ENCODE measurements around the gene SOX15. TPM values are rescaled to one million over a fixed set of nuclear protein-coding genes. Genes with fewer than 3 reads are reported as not detected.
A peak's percentile ranks its signal among the peaks of the same experiment; 100 is the strongest.

Gene SOX15
- total RNA-seq, 1 donor: 1.4 TPM

GRCh38 chr17:7582396-7583252 is 7.3 kb downstream of the SOX15 start:
- no peak for TF ChIP-seq CTCF (IDR thresholded peaks at IDR 0.05; ENCODE audit: insufficient read depth, low read length)

GRCh38 chr17:7580604-7581575 is 9.0 kb downstream of the SOX15 start:
- no peak for TF ChIP-seq CTCF (IDR thresholded peaks at IDR 0.05; ENCODE audit: insufficient read depth, low read length)
- no peak for DNase-seq (ENCODE audit: low read depth)
- H3K4me3 ChIP-seq (ENCODE audit: low read depth, low read length): no peak overlapping the region

More at GRCh38 chr17:7582396-7583252, 7.3 kb downstream of the SOX15 start:
- DNase-seq (ENCODE audit: low read depth): no peak
- peak overlapping the region; percentile 93 for H3K4me3 ChIP-seq (ENCODE audit: low read depth, low read length)

- H3K4me3 ChIP-seq (ENCODE audit: low read depth, low read length): peak overlapping the region; percentile 48
- TF ChIP-seq CTCF (IDR thresholded peaks at IDR 0.05; ENCODE audit: insufficient read depth, low read length): no peak
- DNase-seq (ENCODE audit: low read depth): no peak
These were observed 9.9 kb downstream of the SOX15 start for GRCh38 chr17:7579834-7580603.

GRCh38 chr17:7579001-7579833 is 10.7 kb downstream of the SOX15 start, which contains the start of gene CD68:
Gene CD68, plus strand, starts transcription at chr17:7579638. Its CDS starts 40 bp downstream, at chr17:7579678.
- peak within 1 kb of the TSS; percentile 48 for H3K4me3 ChIP-seq (ENCODE audit: low read depth, low read length)
- no peak for TF ChIP-seq CTCF (IDR thresholded peaks at IDR 0.05; ENCODE audit: insufficient read depth, low read length)
- peak; percentile 88 for DNase-seq (ENCODE audit: low read depth)

- no peak for TF ChIP-seq CTCF (IDR thresholded peaks at IDR 0.05; ENCODE audit: insufficient read depth, low read length)
- H3K4me3 ChIP-seq (ENCODE audit: low read depth, low read length): no peak overlapping the region
- DNase-seq (ENCODE audit: low read depth): no peak
These were observed 12.3 kb downstream of the SOX15 start for GRCh38 chr17:7577327-7578199.
